Upper lobe of right lung (tissue), 1 donor: ENCODE results near the gene USP53. TPM values are rescaled to one million over a fixed set of nuclear protein-coding genes. Genes with fewer than 3 reads are reported as not detected.

Experiments used
- ATAC-seq: fragments of 200-7000 bp; cut with Tn5 transposase; one replicate; pipeline ENCODE4 v1.9.1; 2020; ENCODE audit warnings: mild to moderate bottlenecking, moderate library complexity
- DNase-seq: peaks from one replicate; pipeline ENCODE4 v3.0.0-alpha.2; 2020
- H3K27ac ChIP-seq: fragments of 200-600 bp; one replicate; pipeline ENCODE4 v1.8.0; 2022
- H3K27me3 ChIP-seq: fragments of 200-600 bp; one replicate; pipeline ENCODE4 v1.8.0; 2022; ENCODE audit warnings: mild to moderate bottlenecking
- H3K36me3 ChIP-seq: fragments of 200-600 bp; one replicate; pipeline ENCODE4 v1.8.0; 2022
- H3K4me1 ChIP-seq: fragments of 200-600 bp; one replicate; pipeline ENCODE4 v1.8.0; 2022
- H3K4me3 ChIP-seq: fragments of 200-600 bp; one replicate; pipeline ENCODE4 v1.8.0; 2022; ENCODE audit warnings: mild to moderate bottlenecking
- H3K9me3 ChIP-seq: fragments of 200-600 bp; one replicate; pipeline ENCODE4 v1.8.0; 2022
- CTCF ChIP-seq: fragments of 200-600 bp; IDR thresholded peaks from one replicate; pipeline ENCODE4 v1.8.0; 2022; ENCODE audit warnings: antibody characterized with exemption
- intact Hi-C: fragments of 100-400 bp; cut with DNase I; formaldehyde crosslinking; loops from one replicate; pipeline ENCODE4 v1.11.0; 2022
- total RNA-seq: library from RNA; stranded (reverse); fragmentation: NEBNext Ultra II Directional; extraction: Animal tissue kit (Norgen Biotek cat#: 25700); gene quantifications from one replicate; pipeline ENCODE4 v1.2.1, GENCODE V29; 2021
- donor health status: DM: no; HTN: yes; CAD: no; lungs with severe emphysema.

Gene USP53
- total RNA-seq, 1 donor from 2014 or later: 80.5 TPM

GRCh38 chr4:119296356-119296755 is 83.8 kb downstream of the USP53 start:
- intact Hi-C loops: no loop called here
- no peak for ATAC-seq

GRCh38 chr4:119297795-119298194 is 85.3 kb downstream of the USP53 start:
- no peak for DNase-seq
- Histone ChIP-seq H3K9me3 (no peaks in the 10 kb centered on the region), H3K36me3 (peaks cover 40% of the 10 kb centered on the region), H3K4me1 (peaks cover 23% of the 10 kb centered on the region), H3K27me3 (no peaks in the 10 kb centered on the region), H3K27ac (no peak overlapping the region), H3K4me3 (peak overlapping the region; percentile 90)
- intact Hi-C loops: no loop called here
- ATAC-seq: no peak
- no peak for TF ChIP-seq CTCF

More at GRCh38 chr4:119296356-119296755, 83.8 kb downstream of the USP53 start:
- Histone ChIP-seq H3K9me3 (no peaks in the 10 kb centered on the region), H3K27me3 (no peaks in the 10 kb centered on the region), H3K4me3 (no peak overlapping the region), H3K36me3 (peaks cover 54% of the 10 kb centered on the region), H3K4me1 (peaks cover 23% of the 10 kb centered on the region), H3K27ac (no peak overlapping the region)
- DNase-seq: no peak
- no peak for TF ChIP-seq CTCF

- no peak for ATAC-seq
- Histone ChIP-seq H3K27ac (peak overlapping the region; percentile 96), H3K36me3 (peaks cover 25% of the 10 kb centered on the region), H3K4me1 (peaks cover 23% of the 10 kb centered on the region), H3K27me3 (no peaks in the 10 kb centered on the region), H3K4me3 (peak overlapping the region; percentile 90), H3K9me3 (no peaks in the 10 kb centered on the region)
- no peak for DNase-seq
- no peak for TF ChIP-seq CTCF
- intact Hi-C loops: no loop called here
Observed at GRCh38 chr4:119299260-119299671, 86.8 kb downstream of the USP53 start.

- ATAC-seq: no peak
- H3K27me3 ChIP-seq: no peaks in the 10 kb centered on the region
- H3K4me3 ChIP-seq: peak overlapping the region; percentile 90
- no peak for TF ChIP-seq CTCF
- H3K9me3 ChIP-seq: no peaks in the 10 kb centered on the region
- intact Hi-C loops: no loop called here
- DNase-seq: no peak
- peaks cover 23% of the 10 kb centered on the region for H3K4me1 ChIP-seq
- peaks cover 23% of the 10 kb centered on the region for H3K36me3 ChIP-seq
- H3K27ac ChIP-seq: peak overlapping the region; percentile 96
Observed at GRCh38 chr4:119299741-119300100, 87.2 kb downstream of the USP53 start.

- Histone ChIP-seq H3K36me3 (peaks cover 23% of the 10 kb centered on the region), H3K27ac (peak overlapping the region; percentile 96), H3K27me3 (no peaks in the 10 kb centered on the region), H3K9me3 (no peaks in the 10 kb centered on the region), H3K4me1 (peaks cover 23% of the 10 kb centered on the region), H3K4me3 (peak overlapping the region; percentile 90)
- TF ChIP-seq CTCF: peak; percentile 16
- intact Hi-C loops: no loop called here
- DNase-seq (peak; percentile 99), ATAC-seq (peak; percentile 99)
Observed at GRCh38 chr4:119300101-119300978, 87.8 kb downstream of the USP53 start.
